CD14-positive monocyte (primary cell): ENCODE data around the gene IGFBP6. TPM values are rescaled to one million over a fixed set of nuclear protein-coding genes. Genes with fewer than 3 reads are reported as not detected.

Experiments used
- DNase-seq, 3 donors: peaks; one replicate each; pipeline ENCODE4 v3.0.0-alpha.2; 2011 to 2022
- H2AFZ ChIP-seq: 2 replicates; pipeline ENCODE4 v1.6.0; 2012; ENCODE audit warnings: mild to moderate bottlenecking, low read depth, low read length, inconsistent platforms; ENCODE audit not compliant: insufficient read depth, poor library complexity, severe bottlenecking
- H3K27ac ChIP-seq, 2 donors: 1 replicate in 1 of 2; 2 replicates in 1 of 2; pipeline ENCODE4 v1.5.1; 2012 to 2013; ENCODE audit warnings: low read length in 2 of 2, control low read depth in 1 of 2, inconsistent platforms in 1 of 2, low read depth in 1 of 2, mild to moderate bottlenecking in 1 of 2
- H3K27me3 ChIP-seq, 2 donors: one replicate each; pipeline versions ENCODE4 v1.6.0 to v1.6.1; 2011 to 2013; ENCODE audit warnings: low read length in 2 of 2; ENCODE audit not compliant: control insufficient read depth in 2 of 2, insufficient read depth in 2 of 2
- H3K36me3 ChIP-seq, 2 donors: replicated peaks in 1 of 2; 1 replicate in 1 of 2; 2 replicates in 1 of 2; pipeline versions ENCODE4 v1.5.1 to v1.6.1; 2012 to 2013; ENCODE audit warnings: low read length in 2 of 2, control low read depth in 1 of 2, inconsistent platforms in 1 of 2, mild to moderate bottlenecking in 1 of 2; ENCODE audit not compliant: insufficient read depth in 2 of 2, control insufficient read depth in 1 of 2
- H3K4me1 ChIP-seq, 2 donors: 1 replicate in 1 of 2; 2 replicates in 1 of 2; pipeline versions ENCODE4 v1.5.1 to v1.6.1; 2012 to 2013; ENCODE audit warnings: low read length in 2 of 2, control low read depth in 1 of 2, inconsistent platforms in 1 of 2, mild to moderate bottlenecking in 1 of 2, moderate library complexity in 1 of 2; ENCODE audit not compliant: insufficient read depth in 2 of 2, control insufficient read depth in 1 of 2
- H3K4me2 ChIP-seq: replicated peaks from 2 replicates; pipeline ENCODE3; 2012; ENCODE audit warnings: low read length, moderate library complexity, mild to moderate bottlenecking; ENCODE audit not compliant: poor library complexity, severe bottlenecking; ENCODE audit errors: extremely low read depth
- H3K4me3 ChIP-seq, 3 experiments: fragments of 200-600 bp in 1 of 3; sonication (generic) in 1 of 3; replicated peaks in 1 of 3; 1 replicate in 2 of 3; 2 replicates in 1 of 3; pipeline ENCODE4 v1.5.1; 2011 to 2013; ENCODE audit warnings: low read length in 3 of 3, mild to moderate bottlenecking in 3 of 3, control low read depth in 2 of 3, low read depth in 2 of 3, inconsistent platforms in 1 of 3, moderate library complexity in 1 of 3
- H3K79me2 ChIP-seq: 2 replicates; pipeline ENCODE4 v1.6.0; 2012; ENCODE audit warnings: mild to moderate bottlenecking, control low read depth, inconsistent platforms, low read length, moderate library complexity; ENCODE audit not compliant: insufficient read depth
- H3K9ac ChIP-seq: 2 replicates; pipeline ENCODE4 v1.6.0; 2017; ENCODE audit warnings: low read length, mild to moderate bottlenecking; ENCODE audit not compliant: insufficient read depth, poor library complexity, severe bottlenecking
- H3K9me3 ChIP-seq, 2 donors: replicated peaks in 1 of 2; 1 replicate in 1 of 2; 2 replicates in 1 of 2; pipeline versions ENCODE4 v1.5.1 to v1.6.1; 2012 to 2013; ENCODE audit warnings: low read length in 2 of 2, control low read depth in 1 of 2; ENCODE audit not compliant: control insufficient read depth in 1 of 2, insufficient read depth in 1 of 2
- H4K20me1 ChIP-seq: 2 replicates; pipeline ENCODE4 v1.6.0; 2012; ENCODE audit warnings: mild to moderate bottlenecking, low read length, control low read depth, moderate library complexity; ENCODE audit not compliant: insufficient read depth
- H3K27ac Mint-ChIP-seq, 7 donors: one replicate each; pipeline ENCODE4 v1.8.0; 2020; ENCODE audit warnings: mild to moderate bottlenecking in 7 of 7, mixed read lengths in 7 of 7, moderate library complexity in 6 of 7, inconsistent platforms in 2 of 7
- H3K27me3 Mint-ChIP-seq, 3 donors: one replicate each; pipeline ENCODE4 v1.8.0; 2021 to 2022; ENCODE audit warnings: low read depth in 3 of 3, mild to moderate bottlenecking in 3 of 3, mixed read lengths in 3 of 3, moderate library complexity in 3 of 3, inconsistent platforms in 1 of 3
- H3K36me3 Mint-ChIP-seq, 2 donors: one replicate each; pipeline ENCODE4 v1.8.0; 2020; ENCODE audit warnings: mixed read lengths in 2 of 2, inconsistent platforms in 1 of 2, mild to moderate bottlenecking in 1 of 2
- H3K4me1 Mint-ChIP-seq: one replicate; pipeline ENCODE4 v1.8.0; 2020; ENCODE audit warnings: mild to moderate bottlenecking, mixed read lengths
- H3K4me3 Mint-ChIP-seq, 2 donors: one replicate each; pipeline ENCODE4 v1.8.0; 2020; ENCODE audit warnings: mild to moderate bottlenecking in 2 of 2, mixed read lengths in 2 of 2, moderate library complexity in 1 of 2
- H3K9me3 Mint-ChIP-seq, 7 donors: one replicate each; pipeline ENCODE4 v1.8.0; 2020 to 2022; ENCODE audit warnings: mixed read lengths in 7 of 7, mild to moderate bottlenecking in 6 of 7, moderate library complexity in 6 of 7, inconsistent platforms in 2 of 7
- WGBS: methylation state at CpG from one replicate; pipeline ENCODE4 v1.1.5; 2013; ENCODE audit warnings: missing lambda C conversion rate; ENCODE audit not compliant: insufficient coverage; 5-methylcytosine and 5-hydroxymethylcytosine counted together
- intact Hi-C, 2 donors: fragments of 100-400 bp; cut with micrococcal nuclease; formaldehyde crosslinking; loops; one replicate each; pipeline versions ENCODE4 v1.15.0 to v1.15.1; 2023
- polyA plus RNA-seq, 3 donors: library from polyadenylated mRNA; depleted of rRNA in 1 of 3; unstranded in 2 of 3; stranded (reverse) in 1 of 3; fragments of 300-500 nt in 2 of 3; fragments of >200 nt in 1 of 3; fragmentation: Illumina TruSeq in 2 of 3; gene quantifications; 1 replicate in 2 of 3; 2 replicates in 1 of 3; pipeline ENCODE4 v1.2.3, GENCODE V29; 2012 to 2021
- TF ChIP-seq, protein P1 (sequence below): fragments of 200-600 bp; IDR thresholded peaks from one replicate; pipeline ENCODE4 v1.8.0; 2022; ENCODE audit warnings: antibody characterized with exemption, mild to moderate bottlenecking

IGFBP6 gene
- polyA plus RNA-seq, 3 donors: 0.20 TPM; not detected in 2

DNA sequence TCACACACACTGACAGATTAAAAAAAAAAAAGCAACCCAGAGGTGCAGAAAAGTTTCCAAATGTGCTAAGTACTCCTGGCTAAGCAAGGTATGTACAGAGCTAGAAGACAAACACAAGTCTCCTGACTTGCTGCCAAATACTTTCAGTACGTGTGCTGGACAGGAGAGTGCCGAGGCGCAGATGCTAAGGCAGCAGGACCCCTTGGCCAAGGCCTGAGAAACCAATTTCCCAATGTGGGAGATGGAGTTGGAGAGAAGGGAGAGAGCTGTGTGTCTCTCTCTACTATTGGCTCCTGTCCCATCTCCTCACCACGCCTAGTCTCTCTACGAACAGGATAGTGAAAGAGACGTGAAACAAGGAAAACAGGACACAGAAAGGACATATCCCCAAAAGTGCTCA, 23.6 kb upstream of the IGFBP6 start:
- H3K27ac Mint-ChIP-seq: peak overlapping the region in 4 of 7 donors; percentile 10 to 68 (median 16)
- H3K27ac ChIP-seq: no peak overlapping the region
- H3K27me3 Mint-ChIP-seq: no peaks in the 10 kb centered on the region
- H3K36me3 ChIP-seq: peaks cover 60 to 77% of the 10 kb centered on the region in 2 donors
- H3K4me3 ChIP-seq: no peak overlapping the region
- H3K79me2 ChIP-seq: peaks cover 26% of the 10 kb centered on the region
- DNase-seq: no peak
- H4K20me1 ChIP-seq: peaks cover 25% of the 10 kb centered on the region
- intact Hi-C loops: no loop called here
- no peak overlapping the region for H2AFZ ChIP-seq
- H3K9me3 Mint-ChIP-seq: no peaks in the 10 kb centered on the region
- no peaks in the 10 kb centered on the region for H3K27me3 ChIP-seq
- peaks cover 78 to 83% of the 10 kb centered on the region in 2 donors for H3K36me3 Mint-ChIP-seq
- TF ChIP-seq, protein P1, sequence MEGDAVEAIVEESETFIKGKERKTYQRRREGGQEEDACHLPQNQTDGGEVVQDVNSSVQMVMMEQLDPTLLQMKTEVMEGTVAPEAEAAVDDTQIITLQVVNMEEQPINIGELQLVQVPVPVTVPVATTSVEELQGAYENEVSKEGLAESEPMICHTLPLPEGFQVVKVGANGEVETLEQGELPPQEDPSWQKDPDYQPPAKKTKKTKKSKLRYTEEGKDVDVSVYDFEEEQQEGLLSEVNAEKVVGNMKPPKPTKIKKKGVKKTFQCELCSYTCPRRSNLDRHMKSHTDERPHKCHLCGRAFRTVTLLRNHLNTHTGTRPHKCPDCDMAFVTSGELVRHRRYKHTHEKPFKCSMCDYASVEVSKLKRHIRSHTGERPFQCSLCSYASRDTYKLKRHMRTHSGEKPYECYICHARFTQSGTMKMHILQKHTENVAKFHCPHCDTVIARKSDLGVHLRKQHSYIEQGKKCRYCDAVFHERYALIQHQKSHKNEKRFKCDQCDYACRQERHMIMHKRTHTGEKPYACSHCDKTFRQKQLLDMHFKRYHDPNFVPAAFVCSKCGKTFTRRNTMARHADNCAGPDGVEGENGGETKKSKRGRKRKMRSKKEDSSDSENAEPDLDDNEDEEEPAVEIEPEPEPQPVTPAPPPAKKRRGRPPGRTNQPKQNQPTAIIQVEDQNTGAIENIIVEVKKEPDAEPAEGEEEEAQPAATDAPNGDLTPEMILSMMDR: no peak
- whole genome bisulfite sequencing: 94% methylated on average over 6 of the region's 6 CpGs
- H3K9ac ChIP-seq: no peak overlapping the region
- H3K4me3 Mint-ChIP-seq: no peak overlapping the region
- no peaks in the 10 kb centered on the region for H3K9me3 ChIP-seq
- H3K4me1 ChIP-seq: peaks cover 37 to 55% of the 10 kb centered on the region in 2 donors
- peaks cover 54% of the 10 kb centered on the region for H3K4me1 Mint-ChIP-seq
- H3K4me2 ChIP-seq: no peak overlapping the region

DNA sequence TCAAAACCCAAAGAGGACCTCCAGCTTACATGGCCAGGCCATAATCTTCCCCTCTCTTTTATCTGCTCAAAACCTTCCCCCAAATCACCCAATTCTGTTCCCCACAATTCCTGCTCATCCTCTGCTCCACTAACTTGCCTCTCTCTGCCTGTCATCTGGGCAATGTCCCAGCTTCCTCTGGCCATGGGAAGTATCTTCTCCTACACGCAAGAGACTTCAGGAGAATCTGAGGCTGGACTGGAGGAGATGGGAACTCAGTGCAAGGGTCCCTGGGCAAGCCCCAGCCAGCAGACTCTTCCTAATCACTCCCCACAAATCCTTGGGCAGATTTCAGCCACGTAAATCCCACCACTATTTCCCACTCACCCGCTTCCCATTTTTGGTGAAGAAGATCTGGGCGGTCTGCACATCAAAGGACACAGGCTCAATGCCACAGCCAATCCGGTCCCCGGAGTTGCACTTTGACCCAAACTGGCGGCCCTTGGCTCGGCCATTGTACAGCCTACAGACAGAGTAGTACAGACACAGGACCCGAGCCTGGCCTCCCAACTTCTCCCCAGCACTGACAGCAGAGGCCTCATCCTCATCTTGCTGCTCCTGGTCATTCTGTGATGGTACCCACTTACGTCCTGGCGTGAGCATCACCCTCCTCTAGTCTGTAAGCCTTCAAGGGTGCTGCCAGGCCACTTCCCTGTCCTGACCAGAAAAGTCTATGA, 23.0 kb upstream of the IGFBP6 start:
- H3K36me3 ChIP-seq: peaks cover 58 to 71% of the 10 kb centered on the region in 2 donors
- no peaks in the 10 kb centered on the region for H3K27me3 ChIP-seq
- peaks cover 50% of the 10 kb centered on the region for H3K4me1 Mint-ChIP-seq
- peaks cover 22% of the 10 kb centered on the region for H4K20me1 ChIP-seq
- H3K27ac Mint-ChIP-seq: peak overlapping the region in 4 of 7 donors; percentile 7 to 68 (median 34)
- H3K9ac ChIP-seq: no peak overlapping the region
- no peak overlapping the region for H3K4me3 Mint-ChIP-seq
- H2AFZ ChIP-seq: no peak overlapping the region
- H3K9me3 ChIP-seq: no peaks in the 10 kb centered on the region
- TF ChIP-seq, protein P1: no peak
- no peak overlapping the region for H3K27ac ChIP-seq
- DNase-seq: no peak
- intact Hi-C loops: no loop called here
- H3K27me3 Mint-ChIP-seq: no peaks in the 10 kb centered on the region
- H3K36me3 Mint-ChIP-seq: peaks cover 72 to 77% of the 10 kb centered on the region in 2 donors
- no peak overlapping the region for H3K4me2 ChIP-seq
- no peaks in the 10 kb centered on the region for H3K9me3 Mint-ChIP-seq
- peaks cover 37 to 53% of the 10 kb centered on the region in 2 donors for H3K4me1 ChIP-seq
- 97% methylated on average over 7 of the region's 11 CpGs for WGBS
- no peak overlapping the region for H3K4me3 ChIP-seq
- peaks cover 28% of the 10 kb centered on the region for H3K79me2 ChIP-seq
